Keratinocyte (primary cell): Measurements from ENCODE around the gene FHIT.

ENCODE experiments used
- CTCF ChIP-seq, 3 experiments: IDR thresholded peaks in 1 of 3; conservative IDR thresholded peaks in 1 of 3; optimal IDR thresholded peaks in 1 of 3; 2 replicates in 2 of 3; 3 replicates in 1 of 3; pipeline versions ENCODE3 to v1.5.1; 2011; ENCODE audit warnings: low read length in 3 of 3, mild to moderate bottlenecking in 3 of 3, moderate library complexity in 2 of 3, control low read depth in 1 of 3, inconsistent platforms in 1 of 3; ENCODE audit not compliant: insufficient read depth in 2 of 3; ENCODE audit errors: extremely low read depth in 1 of 3
- EZH2 ChIP-seq: IDR thresholded peaks from one replicate; pipeline ENCODE4 v1.6.1; 2012; ENCODE audit warnings: inconsistent platforms, mild to moderate bottlenecking, low read length, moderate library complexity

- TF ChIP-seq CTCF (optimal IDR thresholded peaks at IDR 0.05 in 1 of 3, IDR thresholded peaks at IDR 0.05 in 1 of 3, conservative IDR thresholded peaks at IDR 0.05 in 1 of 3; ENCODE audit: extremely low read depth in 1 of 3, insufficient read depth in 2 of 3, low read length in 3 of 3) (no peak), EZH2 (no peak)
Observed at GRCh38 chr3:60986552-60986951, 264.7 kb downstream of the FHIT start.
